T-helper 22 cell (primary cell): ENCODE results near the gene PRDX5.

Experiments used
- DNase-seq: peaks from one replicate; pipeline ENCODE4 v3.0.0-alpha.2; 2020; ENCODE audit warnings: low read depth

The PRDX5 gene

GRCh38 chr11:64362339-64362738, 44.4 kb downstream of the PRDX5 start:
- DNase-seq, result no peak

DNA sequence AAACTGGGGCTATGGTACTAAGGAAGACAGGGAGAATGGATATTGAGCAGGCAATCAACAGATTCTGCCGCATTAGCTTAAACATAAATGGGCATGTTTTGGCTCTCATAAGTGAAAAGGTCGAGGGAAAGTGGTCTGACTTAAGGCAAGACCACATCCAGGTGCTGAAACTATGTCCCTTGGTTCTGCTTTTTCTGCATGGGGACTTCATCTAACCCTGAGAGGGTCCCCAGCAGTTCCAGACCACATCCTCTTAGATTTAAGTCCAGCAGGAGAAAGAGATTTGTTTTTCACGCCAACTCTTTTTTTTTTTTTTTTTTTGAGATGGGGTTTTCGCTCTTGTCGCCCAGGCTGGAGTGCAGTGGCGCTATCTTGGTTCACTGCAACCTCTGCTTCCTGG, 46.5 kb downstream of the PRDX5 start:
- no peak for DNase-seq

DNA sequence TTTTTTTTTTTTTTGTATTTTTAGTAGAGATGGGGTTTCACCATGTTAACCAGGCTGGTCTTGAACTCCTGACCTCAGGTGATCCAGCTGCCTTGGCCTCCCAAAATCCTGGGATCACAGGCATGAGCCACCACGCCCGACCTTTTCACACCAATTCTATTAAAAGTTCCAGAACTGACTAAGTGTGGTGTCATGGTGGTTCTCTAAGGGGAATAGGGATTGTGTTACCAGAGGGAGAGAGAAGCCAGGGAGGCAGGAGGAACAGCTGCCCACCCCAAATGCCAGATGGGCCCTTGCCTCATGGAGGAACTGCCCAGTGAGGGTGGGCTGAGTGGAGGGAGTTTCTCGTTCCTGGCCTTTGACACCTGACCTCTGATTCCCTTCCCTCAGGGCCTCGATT, 47.0 kb downstream of the PRDX5 start:
- no peak for DNase-seq

GRCh38 chr11:64366751-64367150, 48.8 kb downstream of the PRDX5 start:
- no peak for DNase-seq

GRCh38 chr11:64367931-64368672, 50.2 kb downstream of the PRDX5 start:
- no peak for DNase-seq

DNA sequence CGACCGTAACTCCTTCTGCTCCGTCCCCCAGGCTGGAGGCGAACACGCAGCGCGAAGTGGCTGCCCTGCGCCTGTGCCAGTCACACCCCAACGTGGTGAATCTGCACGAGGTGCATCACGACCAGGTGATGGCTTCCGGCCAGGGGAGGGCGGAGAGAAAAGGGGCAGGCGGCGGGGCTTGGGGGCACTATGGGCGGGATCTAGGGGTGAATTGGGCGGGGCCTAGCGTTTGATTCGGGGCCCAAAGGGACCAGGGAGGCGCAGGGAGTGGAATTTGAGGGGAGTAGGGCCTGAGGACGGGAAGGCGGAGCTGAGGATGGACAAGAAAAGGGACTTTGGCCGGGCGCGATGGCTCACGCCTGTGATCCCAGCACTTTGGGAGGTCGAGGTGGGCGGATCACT, 50.8 kb downstream of the PRDX5 start:
- DNase-seq, result no peak

GRCh38 chr11:64369440-64370421, 51.8 kb downstream of the PRDX5 start:
- DNase-seq, result no peak

- DNase-seq, result no peak
Measured at GRCh38 chr11:64371201-64371600, 53.3 kb downstream of the PRDX5 start.
